HG03520 (cell line): Measurements from ENCODE around the gene ICAM4.
"Not testable (repeated sequence)": the region's sequence is repeated elsewhere in the genome, so short reads cannot be mapped to it uniquely, and the experiment has no call there.

Source experiments
- ATAC-seq: cut with Tn5 transposase; IDR thresholded peaks from one replicate; pipeline ENCODE4 v1.9.1; 2021; ENCODE audit warnings: mild to moderate bottlenecking, moderate library complexity; ENCODE audit not compliant: unreplicated experiment

Gene ICAM4, protein sequence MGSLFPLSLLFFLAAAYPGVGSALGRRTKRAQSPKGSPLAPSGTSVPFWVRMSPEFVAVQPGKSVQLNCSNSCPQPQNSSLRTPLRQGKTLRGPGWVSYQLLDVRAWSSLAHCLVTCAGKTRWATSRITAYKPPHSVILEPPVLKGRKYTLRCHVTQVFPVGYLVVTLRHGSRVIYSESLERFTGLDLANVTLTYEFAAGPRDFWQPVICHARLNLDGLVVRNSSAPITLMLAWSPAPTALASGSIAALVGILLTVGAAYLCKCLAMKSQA

DNA sequence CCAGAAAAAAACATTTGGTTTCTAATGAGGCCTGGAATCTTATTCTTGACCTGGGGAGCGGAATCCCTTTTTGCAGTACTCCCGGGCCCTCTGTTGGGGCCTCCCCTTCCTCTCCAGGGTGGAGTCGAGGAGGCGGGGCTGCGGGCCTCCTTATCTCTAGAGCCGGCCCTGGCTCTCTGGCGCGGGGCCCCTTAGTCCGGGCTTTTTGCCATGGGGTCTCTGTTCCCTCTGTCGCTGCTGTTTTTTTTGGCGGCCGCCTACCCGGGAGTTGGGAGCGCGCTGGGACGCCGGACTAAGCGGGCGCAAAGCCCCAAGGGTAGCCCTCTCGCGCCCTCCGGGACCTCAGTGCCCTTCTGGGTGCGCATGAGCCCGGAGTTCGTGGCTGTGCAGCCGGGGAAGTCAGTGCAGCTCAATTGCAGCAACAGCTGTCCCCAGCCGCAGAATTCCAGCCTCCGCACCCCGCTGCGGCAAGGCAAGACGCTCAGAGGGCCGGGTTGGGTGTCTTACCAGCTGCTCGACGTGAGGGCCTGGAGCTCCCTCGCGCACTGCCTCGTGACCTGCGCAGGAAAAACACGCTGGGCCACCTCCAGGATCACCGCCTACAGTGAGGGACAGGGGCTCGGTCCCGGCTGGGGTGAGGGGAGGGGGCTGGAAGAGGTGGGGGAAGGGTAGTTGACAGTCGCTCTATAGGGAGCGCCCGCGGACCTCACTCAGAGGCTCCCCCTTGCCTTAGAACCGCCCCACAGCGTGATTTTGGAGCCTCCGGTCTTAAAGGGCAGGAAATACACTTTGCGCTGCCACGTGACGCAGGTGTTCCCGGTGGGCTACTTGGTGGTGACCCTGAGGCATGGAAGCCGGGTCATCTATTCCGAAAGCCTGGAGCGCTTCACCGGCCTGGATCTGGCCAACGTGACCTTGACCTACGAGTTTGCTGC lies at the start of gene ICAM4:
TSS of gene ICAM4 (plus strand) at position 153 of the 935 bp plus-strand sequence. CDS start at position 211, 58 bp downstream.
- no peak for ATAC-seq

DNA sequence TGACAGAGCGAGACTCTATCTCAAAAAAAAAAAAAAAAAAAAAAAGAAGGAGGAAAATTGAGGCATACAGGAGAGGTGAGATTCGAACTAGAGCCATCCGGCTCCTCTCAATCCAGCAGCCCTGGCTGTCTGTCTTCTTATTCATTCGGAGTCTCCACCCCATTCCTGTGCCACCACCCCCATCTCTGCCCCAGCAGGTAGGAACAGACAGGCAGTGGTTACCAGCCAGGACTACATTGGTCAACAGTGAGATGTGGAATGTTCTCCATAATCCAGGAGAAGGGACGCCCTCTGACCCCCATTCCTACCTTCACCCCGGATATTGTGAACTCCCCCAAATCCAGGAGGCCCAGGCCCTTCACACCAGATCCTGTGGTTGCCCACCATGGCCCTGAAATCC lies 49.1 kb upstream of the ICAM4 start:
- no peak for ATAC-seq

DNA sequence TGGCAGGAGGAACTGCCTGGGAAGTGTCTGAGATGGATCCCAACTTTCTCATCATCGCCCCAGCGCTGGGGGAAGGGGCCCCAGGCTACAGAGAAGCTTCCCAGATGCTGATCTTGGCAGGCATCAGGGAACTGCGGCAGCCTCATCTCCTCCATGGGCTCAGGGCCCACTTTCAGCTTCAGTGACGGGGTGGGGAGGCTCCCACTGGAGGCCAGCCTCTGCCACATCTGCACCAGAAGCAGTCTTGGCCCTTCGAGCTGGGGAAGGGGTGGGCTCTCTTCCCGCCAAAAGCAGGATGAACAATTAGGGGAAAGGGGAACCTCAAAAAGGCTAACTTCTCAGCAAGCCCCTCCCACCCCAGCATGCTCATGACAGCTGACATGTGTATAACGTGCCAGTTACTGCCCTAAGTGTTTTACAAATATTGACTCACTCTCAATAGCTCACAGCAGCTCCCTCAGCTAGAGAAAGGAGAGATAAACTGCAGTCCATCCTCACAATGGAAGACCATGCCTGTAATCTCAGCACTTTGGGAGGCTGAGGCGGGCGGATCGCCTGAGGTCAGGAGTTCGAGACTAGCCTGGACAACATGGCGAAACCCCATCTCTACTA lies 48.5 kb upstream of the ICAM4 start:
- no peak for ATAC-seq

DNA sequence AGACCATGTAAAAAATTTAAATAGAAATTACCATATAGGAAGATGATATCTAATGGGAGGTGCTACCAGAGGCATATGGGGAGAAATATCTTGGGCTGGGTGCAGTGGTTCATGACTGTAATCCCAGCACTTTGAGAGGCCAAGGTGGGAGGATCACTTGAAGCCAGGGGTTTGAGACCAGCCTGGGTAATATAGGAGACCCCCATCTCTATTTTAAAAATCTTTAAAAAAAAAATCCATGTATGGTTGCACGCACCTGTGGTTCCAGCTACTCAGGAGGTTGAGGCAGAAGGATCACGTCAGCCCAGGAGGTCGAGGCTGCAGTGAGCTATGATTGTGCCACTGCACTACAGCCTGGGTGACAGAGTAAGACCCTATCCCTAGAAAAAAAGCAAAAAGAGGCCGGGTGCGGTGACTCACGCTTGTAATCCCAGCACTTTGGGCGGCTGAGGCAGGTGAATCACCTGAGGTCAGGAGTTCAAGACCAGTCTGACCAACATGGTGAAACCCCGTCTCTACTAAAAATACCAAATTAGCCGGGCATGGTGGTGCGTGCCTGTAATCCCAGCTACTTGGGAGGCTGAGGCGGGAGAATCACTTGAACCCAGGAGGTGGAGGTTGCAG lies 44.8 kb upstream of the ICAM4 start:
- not testable (repeated sequence) for ATAC-seq

DNA sequence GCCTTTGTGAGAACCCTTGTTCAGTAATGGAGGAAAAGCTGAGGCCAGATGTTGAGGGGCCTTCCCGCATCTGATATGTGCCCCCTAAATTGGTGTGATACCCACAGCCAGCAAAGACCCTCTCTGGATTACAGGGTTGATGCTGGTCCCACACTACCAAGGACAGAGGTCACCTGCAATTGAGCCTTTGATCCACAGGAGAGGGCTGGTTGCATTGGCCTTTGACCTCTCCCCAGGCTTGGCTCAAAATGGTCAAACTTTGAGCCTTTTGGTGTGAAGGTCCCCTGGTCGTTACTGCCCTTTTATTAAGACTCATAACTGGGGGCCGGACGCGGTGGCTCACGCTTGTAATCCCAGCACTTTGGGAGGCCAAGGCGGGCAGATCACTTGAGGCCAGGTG lies 43.1 kb upstream of the ICAM4 start:
- ATAC-seq = no peak

DNA sequence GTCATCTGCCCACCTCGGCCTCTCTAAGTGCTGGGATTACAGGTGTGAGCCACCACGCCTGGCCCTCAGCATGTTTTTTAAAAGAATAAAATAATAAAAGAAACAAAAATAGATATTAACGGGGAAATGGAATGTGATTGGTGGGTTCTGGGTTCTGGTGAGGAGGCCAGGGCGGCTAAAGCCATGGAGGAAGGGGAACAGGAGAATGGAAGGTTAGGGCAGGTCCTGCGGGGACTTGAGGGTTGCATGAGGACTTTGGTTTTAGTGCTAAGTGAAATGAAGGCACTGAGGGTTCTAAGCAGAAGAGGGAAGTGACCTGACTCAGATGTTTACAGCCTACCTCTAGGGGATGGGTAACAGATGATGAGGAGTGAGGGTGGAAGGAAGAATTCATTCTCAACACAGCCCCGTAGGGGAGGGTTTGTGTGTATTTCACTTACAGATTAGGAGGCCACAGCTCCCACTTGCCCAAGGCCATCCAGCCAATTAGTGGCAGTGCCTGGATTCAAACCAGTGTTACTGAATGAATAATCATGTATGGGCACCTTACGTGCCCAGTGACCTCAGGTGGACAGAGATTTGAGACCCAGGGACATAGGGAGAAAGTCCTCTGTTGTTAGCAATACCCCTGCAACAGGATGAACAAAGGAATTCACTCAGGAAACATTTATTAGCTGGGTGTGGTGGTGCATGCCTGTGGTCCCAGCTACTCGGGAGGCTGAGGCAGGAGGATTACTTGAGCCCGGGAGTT lies 41.4 kb upstream of the ICAM4 start:
- no peak for ATAC-seq

DNA sequence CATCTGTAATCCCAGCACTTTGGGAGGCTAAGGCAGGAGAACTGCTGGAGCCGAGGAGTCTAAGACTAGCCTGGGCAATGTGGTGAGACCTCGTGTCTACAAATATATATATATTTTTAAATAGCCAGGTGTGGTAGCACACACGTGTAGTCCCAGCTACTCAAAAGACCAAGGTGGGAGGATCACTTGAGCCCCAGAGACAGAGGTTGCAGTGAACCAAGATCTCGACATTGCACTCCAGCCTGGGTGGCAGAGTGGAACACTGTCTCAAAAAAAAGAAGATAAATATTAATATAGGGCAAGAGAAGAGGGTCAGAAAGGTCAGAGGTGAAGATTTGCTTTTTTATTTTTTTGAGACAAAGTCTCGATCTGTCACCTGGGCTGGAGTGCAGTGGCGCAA lies 40.2 kb upstream of the ICAM4 start:
- no peak for ATAC-seq

DNA sequence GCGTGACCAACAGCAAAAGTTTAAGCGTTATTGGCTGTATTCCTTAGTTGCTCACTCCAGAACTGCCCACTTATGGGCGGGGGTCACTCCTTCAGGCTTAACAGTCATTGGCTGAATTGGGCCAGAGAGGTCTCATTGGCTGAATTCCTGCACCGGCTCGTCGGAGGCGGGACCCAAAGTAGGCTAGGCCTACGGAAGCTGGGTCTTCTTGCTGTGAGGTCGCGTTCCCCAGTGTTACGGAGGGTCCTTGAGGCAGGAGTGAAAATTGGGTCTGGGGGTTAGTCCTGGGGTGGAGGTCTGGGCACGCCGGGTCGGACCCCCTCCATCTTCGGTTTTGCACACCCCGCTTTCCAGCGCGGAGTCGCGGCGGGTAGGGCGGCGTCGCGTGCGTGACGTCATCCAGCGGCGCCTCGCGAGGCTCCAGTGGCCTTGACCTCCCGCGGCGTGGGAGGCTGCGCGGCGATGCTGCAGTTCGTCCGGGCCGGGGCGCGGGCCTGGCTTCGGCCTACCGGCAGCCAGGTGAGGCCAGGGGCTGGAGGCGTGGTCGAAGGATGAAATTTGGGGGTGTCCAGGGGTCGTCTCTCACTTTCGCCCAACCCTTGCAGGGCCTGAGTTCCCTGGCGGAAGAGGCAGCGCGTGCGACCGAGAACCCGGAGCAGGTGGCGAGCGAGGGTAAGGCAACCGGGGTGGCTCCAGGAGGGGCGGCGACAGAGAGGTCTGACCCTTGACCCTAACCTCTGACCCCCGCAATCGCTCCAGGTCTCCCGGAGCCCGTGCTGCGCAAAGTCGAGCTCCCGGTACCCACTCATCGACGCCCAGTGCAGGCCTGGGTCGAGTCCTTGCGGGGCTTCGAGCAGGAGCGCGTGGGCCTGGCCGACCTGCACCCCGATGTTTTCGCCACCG lies 34.7 kb upstream of the ICAM4 start, which contains the start of gene MRPL4:
TSS of gene MRPL4 (plus strand) at position 423 of the 903 bp plus-strand sequence. CDS start at position 463, 40 bp downstream.
- ATAC-seq = peak; percentile 82

DNA sequence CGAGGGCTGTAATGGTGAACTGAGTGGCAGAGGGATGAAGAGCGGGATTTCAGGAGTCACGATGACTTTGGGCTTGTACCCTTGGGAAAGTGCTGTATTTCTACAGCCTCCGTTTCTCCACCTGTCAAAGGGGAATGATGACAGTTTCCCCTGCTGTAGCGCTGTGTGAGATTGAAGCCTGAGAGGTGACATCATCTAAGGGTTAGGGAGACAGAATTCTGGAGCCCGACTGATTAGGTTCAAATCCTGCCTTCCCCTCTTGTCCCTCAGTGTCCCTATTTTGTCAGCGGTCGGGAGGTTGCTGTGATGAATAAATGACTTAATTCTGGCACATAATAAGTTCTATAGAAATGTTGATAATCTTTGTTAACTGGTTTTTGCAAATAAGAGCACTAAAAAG lies 34.0 kb upstream of the ICAM4 start:
- ATAC-seq = no peak

DNA sequence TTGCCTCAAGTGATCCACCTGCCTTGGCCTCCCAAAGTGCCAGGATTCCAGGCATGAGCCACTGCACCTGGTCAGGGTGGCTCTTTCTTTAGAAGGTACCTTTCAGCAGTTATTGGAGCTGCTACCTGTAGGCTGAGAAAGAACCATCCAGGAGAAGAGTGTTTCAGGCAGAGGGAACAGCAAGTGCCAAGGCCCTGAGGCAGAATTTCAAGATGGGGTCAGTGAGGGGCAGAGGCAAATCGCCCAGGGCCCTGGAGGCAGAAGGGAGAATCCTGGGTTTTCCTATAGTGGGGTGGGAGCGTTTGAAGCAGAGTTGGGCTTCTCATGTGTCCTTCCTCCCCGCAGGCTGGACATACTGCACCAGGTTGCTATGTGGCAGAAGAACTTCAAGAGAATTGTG lies 32.5 kb upstream of the ICAM4 start:
- no peak for ATAC-seq

DNA sequence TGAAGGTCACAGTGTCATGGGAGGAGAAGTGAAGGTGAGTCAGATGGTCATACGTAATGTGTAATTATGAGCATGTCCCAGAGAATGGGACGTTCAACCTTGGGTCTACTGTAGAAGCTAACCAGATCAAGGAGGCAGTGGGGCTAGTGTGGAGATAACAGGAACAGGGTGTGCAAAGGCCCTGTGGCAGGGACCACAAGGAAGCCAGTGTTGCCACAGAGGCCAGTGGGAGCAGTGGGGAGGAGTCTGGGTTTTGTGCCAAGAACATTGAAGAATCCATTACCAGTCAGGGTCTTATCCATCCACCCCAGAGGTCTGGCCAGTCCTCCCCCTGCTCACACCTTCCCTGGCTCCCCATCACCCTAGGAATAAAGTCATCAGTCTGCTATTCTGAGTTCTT lies 31.4 kb upstream of the ICAM4 start:
- no peak for ATAC-seq

DNA sequence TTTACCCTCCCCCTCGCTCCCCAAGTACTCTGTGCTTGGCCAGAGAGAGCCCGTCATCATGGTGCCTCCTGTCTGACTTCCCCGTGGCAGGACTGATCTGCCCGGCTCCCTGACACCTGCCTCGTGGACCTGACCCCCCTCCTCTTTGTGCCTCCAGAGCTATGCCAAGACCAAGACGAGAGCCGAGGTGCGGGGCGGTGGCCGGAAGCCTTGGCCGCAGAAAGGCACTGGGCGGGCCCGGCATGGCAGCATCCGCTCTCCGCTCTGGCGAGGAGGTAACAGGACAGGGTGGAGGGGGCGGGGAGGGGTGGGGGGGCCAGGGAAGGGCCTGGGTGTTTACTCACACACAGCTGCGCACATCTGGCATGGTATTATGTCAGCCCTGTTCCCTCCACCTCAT lies 30.2 kb upstream of the ICAM4 start:
- no peak for ATAC-seq

DNA sequence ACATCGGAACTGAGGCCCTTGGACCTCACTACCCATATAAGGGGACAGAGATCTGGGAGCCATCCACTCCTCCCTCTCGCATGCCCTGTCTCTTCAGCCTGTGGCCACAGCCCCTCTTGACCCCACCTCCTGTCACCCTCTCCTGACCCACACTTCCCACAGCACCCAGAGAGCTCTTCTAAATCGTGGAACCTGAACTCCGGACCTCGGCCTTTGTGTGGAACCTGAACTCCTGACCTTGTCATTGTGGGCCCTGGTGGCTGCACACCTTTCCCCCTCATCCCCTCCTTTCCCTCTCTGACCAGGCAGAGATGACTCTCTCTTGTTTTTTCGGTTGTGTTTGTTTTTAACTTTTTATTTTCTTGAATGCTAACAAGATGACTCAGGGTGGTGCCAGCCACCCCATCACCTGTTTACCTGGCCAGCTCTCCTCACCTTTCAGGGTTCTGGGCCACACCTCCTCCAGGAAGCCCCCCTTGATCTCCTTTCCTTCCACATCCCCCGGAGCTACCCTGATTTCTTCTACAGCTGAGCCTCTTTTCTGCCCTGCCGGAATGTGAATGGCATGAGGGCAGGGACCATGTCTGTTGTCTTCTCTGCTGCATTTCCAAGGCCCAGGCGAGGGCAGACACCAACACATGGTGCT lies 29.7 kb upstream of the ICAM4 start:
- no peak for ATAC-seq

DNA sequence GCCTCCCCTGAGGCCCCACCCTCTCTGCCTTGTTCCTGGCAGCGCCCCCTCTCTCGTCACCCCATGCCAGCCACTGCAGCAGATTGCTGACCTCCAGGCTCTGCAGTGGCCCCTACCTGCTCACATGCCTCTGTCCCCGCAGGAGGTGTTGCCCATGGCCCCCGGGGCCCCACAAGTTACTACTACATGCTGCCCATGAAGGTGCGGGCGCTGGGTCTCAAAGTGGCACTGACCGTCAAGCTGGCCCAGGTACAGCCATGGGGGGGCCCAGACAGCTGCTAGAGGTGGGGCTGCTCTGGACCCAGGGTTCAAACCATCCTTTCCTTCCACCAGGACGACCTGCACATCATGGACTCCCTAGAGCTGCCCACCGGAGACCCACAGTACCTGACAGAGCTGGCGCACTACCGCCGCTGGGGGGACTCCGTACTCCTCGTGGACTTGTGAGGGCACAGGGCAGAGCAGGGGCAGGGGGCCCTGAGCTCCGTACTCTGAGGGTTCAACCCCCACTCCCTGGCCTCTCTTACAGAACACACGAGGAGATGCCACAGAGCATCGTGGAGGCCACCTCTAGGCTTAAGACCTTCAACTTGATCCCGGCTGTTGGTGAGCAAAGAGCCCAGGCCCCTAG lies 28.6 kb upstream of the ICAM4 start:
- no peak for ATAC-seq

DNA sequence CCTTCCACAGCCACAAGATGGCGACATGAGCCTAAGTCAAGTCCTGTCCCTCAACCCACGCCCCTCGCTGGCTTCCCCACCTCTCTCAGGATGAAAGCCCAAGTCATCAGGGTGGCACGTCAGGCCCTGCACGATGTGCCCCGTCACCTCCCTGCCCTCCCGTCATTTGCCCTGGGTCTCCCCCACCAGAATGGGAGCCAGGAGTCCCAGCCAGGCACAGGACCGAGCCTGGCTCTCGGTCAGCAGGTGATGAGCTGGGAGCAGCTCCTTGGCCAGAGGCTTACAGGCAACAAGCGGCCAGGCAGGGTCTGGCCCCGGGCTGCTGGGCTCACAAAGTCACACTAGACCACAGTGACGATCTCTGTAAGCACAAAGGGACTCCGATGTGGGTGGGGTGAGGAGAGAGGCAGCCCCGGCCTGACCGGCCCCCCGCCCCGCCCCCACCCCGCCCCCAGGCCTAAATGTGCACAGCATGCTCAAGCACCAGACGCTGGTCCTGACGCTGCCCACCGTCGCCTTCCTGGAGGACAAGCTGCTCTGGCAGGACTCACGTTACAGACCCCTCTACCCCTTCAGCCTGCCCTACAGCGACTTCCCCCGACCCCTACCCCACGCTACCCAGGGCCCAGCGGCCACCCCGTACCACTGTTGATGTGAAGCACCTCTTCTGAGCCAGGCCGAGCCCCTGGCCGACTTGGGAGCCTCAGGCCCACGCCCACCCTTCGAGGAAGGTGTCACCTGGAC lies 27.4 kb upstream of the ICAM4 start:
- ATAC-seq = no peak

DNA sequence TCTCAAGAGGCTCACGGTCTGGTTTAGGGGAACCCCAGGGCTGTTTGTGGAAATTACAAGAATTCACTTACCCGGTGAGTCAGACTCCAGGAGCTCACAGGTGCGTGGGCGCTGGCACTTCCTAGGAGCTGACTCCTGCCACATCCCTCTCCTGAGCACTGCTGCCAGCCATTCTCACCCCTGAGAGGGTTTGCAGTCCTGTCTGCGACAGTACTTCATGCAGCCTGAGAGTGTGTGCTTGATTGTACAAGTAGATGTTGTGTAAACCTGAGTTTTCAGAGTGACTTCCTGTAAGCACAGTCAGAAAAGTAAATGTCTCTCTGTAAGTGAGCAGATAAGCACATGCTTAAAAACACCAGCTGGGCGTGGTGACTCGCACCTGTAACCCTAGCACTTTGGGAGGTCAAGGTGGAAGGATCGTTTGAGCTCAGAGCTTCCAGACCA lies 26.6 kb upstream of the ICAM4 start:
- ATAC-seq = no peak

DNA sequence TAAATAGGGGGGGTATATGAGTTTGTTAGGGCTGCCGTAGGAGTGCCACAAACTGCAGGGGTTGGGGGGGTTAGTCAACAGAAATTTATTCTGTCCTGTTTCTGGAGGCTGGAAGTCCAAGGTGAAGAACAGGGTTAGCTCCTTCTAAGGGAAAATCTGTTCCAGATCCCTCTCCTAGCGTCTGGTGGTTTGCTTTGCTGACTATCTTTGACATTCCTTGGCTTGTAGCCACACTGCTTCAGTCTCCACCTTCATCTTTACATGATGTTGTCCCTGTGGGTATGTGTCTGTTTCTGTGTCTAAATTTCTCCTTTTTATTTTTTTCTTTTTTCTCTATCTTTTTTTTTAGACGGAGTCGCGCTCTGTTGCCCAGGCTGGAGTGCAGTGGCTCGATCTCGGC lies 24.0 kb upstream of the ICAM4 start:
- no peak for ATAC-seq

DNA sequence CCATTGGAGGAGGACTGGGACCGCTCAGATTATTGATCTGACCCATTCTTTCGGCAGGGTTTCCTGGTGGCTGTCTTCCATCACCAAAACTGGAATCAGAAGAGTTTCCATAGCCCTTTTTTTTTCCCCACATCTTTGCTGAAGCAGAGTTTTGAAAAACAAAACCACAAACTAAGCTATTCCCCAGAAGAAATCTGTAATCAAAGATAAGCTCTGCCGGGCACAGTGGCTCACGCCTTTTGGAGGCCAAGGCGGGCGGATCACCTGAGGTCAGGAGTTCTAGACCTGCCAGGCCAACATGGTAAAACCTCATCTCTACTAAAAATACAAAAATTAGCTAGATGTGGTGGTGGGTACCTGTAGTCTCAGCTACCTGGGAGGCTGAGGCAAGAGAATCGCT lies 20.0 kb upstream of the ICAM4 start:
- no peak for ATAC-seq
